SW 1271 (cell line): ENCODE measurements around the gene CSRNP2.
"Not testable (repeated sequence)": the region's sequence is repeated elsewhere in the genome, so short reads cannot be mapped to it uniquely, and the experiment has no call there.

ENCODE experiments used
- DNase-seq, 2 experiments: peaks; one replicate each; lab custom pipeline; 2025; lab: John Stamatoyannopoulos, UW

Gene CSRNP2

DNA sequence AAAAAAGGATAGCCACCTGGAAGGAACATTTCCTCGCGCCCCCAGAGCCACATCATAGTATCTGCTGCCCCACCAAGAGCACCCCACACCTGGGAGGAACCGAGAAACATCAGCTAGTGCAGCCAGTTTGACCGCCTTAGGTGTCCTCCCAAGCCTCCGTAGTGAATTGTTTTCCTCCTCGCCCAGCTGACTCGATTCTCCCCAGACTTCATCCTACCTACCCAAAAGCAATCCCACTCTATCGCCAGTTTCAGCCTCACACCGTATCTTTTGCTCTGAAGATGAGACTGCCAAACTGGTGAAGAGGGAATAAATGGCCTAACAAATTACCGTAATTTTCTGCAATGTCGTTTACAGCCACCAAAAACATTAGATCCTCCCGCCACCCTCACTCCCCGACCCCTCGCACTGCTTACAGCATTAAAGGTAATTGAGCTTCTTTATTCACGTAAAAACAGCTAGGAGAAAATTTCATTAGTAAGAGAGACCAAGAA lies 56.0 kb downstream of the CSRNP2 start:
- no peak for DNase-seq

DNA sequence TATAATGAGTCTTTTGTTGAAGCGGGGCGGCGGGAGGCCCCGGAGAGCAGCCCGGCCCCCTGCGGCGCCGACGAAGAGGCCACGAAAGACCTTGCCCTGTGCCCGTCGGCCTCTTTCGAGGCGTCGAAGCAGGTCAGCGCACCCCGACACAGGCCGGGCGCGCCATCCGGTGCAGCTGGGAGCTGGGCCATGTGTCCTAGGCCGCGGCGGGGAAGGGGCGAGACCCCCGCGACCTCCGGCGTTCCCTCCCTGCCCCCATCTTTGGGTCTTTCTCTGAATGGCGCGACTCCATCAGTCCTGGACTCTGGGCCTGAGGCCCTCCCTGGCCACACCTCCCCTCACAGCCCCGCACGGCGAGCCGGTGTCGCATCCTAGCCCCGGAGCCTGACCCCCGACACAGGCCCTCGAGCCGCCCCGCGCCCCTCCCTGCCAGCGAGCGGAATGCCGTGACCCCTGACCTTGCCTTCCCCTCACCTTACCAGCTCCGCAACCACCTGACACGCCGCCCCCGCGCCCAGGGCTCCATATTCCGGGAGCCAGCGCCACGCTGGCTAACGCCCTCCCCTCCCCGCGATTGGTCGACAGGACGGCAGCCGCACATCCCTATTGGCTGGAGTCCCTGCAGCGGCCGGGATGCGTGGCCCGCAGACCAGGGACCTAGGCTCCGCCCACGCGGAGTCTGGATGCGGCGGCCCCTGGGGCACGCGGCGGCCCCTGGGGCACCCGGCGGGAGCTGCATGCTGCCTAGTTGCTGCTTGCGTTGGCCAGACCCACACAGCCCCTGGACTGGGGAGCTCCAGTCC lies 57.4 kb downstream of the CSRNP2 start, which contains the start of gene SLC11A2:
SLC11A2 (minus strand) TSS at position 549 of the 803 bp plus-strand sequence. CDS start 15,656 bp downstream, outside the sequence.
- peak; percentile 90 to 92 for DNase-seq

DNA sequence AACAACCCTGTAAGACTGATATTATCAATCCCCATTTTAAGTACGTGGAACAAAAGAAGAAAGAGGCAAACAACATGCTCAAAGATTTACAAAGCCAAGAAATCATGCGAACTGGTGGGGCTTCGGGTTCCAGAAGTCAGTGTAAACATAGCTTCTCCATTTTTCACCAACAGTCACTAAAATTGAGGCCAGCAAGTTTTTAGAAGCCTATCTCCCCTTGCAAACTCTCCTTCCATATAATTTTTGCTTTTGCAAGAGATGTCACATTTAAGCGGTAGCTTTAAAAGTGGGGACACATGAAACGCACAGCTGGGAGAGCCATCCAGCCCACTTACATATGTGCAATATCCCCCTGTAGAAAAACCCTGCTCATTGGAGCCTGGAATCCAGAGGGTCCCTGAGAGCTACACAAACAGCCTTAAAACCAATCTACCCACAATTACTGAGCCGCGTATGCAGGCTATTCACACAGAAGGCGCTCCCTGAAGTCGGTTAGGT lies 58.0 kb downstream of the CSRNP2 start:
- no peak for DNase-seq

DNA sequence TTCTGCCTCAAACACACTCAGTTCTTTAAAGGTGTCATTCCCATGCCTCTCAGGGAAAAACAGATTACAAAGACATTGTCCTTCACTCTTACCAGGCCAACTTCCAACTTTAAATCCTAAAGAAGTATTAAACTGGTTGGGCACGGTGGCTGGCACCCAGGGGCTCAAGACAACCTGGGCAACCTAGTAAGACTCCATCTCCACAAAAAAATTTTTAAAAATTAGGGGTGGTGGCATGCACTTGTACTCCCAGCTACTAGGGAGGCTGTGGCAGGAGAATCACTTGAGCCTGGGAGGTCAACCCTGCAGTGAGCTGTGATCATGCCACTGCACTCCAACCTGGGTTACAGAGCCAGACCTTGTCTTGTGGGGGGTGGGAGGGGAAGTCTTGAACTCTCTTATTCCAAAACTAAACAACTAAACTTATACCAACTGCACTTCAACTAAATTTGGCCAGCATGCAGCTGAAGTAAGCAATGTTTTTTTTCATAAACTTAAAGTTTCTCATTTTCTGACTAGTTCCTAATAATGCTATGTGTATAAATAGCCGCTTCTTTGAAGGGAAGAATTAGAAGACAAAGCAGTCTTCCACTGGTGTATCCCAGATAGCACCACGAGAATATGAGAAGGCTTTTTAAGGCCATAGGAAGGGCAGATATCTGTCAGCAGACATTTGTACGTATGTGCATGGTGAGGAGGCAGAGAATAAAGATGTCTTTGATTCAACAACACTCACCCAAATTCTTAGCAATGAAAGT lies 59.6 kb downstream of the CSRNP2 start:
- DNase-seq: no peak

DNA sequence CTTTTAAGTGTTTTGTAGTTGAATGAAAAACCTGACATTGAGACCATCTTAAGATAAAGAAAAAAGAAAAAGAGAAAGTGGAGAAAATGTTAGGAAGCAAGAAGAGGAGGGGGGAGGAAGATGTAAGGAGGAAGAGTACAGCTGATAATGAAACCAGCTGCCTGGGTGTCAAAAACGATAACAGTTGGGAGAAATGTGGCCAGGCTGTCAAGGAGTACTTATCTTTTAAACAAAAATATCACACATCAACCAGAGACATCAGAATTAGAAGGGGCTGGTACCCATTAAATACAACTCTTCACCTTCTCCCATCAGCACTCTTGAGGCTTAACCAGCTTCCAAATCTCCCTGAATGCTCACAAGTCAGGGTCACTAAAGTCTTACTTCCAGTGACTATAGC lies 61.7 kb downstream of the CSRNP2 start:
- DNase-seq: no peak

DNA sequence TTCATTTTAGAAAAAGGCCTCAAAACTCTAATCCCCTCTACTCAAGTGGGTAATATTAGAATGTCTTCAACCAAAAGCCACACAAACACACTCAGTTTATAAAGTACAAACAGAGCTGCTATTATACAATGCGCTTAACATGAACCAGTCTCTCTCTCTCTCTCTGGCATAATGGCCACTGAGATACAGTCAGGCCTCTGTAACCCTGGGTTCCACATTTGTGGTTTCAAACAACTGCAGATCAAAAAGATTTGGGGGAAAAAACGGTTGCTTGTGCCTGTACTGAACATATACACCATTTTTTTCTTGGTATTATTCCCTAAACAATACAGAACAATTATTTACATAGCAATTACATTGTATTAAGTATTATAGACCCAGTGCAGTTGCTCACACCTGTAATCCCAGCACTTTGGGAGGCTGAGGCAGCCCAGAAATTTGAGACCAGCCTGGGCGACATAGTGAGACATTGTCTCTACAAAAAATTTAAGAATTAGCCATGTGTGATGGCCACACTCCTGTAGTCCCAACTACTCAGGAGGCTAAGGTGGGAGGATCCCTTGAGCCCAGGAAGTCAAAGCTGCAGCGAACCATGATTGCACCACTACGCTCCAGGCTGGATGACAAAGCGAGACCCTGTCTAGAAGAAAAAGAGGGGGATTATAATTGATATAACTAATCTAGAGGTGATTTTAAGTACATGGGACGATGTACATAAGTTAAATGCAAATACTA lies 62.8 kb downstream of the CSRNP2 start:
- DNase-seq: no peak

DNA sequence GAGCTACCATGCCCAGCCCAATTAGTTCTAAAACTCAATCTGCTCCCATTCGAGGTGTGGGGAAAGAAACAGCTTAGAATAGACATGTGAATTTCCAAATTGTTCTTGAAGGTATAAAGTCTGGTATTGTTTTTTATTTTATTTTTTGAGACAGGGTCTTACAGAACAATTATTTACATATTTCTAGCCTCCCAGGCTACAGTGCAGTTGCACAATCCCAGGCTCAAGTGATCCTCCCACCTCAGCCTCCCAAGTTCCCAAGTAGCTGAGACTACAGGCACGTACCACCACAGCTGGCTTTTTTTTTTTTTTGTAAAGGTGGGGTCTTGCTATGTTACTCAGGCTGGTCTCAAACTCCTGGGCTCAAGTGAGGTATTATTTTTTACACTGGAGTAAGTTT lies 63.5 kb downstream of the CSRNP2 start:
- no peak for DNase-seq

DNA sequence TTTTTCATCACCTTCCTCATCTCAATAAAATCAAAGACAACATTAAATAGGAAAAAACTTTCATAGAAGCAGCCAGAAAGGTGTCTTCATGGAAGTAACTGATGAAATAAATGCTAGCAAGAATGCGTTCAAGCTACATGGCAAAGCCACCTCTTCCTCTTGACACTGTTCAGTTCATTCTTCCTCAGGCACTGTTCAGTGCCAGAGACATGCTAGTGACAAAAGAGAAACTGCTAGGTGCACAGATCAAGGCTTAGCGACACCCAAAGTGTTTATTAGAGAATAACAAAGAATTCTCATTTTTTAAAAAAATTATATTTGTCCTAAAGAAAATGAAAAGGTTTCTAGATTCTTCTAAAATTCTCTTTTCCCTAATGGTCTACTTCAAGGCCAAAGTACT lies 64.4 kb downstream of the CSRNP2 start:
- DNase-seq: no peak

DNA sequence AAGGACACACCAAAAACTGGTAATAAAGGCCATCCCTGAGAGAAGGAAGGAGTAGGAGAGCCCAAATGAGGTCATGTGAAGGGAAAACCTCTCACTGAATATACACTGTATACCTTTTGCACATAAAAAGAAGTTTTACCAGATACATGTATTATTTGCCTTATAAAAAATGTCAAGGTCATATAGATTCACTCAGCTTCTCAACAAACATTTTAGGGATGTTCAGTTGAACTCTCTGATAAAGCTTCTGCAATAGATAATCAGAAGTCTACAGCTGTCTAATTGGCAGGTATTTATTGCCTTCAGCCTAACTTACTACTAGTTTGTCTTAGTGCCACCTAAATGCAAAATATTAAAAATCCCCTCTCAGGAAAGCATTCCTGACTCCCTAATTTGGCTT lies 65.9 kb downstream of the CSRNP2 start:
- no peak for DNase-seq

DNA sequence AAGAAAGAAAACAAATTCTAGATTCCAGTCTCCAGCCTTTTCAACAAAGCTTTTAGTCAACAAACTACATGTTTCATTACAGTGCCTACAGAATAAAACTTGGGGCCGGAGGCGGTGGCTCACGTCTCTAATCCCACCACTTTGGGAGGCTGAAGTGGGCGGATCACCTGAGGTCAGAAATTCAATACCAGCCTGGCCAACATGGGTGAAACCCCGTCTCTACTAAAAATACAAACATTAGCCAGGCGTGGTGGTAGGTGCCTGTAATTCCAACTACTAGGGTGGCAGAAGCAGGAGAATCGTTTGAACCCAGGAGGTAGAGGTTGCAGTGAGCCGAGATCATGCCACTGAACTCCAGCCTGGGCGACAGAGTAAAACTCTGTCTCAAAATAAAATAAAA lies 68.9 kb downstream of the CSRNP2 start:
- not testable (repeated sequence) for DNase-seq

DNA sequence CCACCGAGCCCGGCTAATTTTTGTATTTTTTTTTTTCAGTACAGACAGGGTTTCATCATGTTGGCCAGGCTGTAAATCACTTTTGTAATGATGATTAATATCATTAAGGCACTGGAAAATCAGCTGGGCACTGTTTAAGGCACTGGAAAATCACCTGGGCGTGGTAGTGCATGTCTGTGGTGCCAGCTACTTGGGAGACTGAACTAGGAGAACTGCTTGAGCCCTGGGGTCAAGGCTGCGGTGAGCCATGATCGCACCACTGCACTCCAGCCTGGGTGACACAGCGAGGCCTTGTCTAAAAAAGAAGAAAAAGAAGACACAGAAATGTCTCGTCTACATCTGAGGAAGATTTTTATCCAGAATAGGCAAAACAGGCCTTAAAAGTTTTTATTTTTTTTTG lies 70.0 kb downstream of the CSRNP2 start:
- DNase-seq: no peak

DNA sequence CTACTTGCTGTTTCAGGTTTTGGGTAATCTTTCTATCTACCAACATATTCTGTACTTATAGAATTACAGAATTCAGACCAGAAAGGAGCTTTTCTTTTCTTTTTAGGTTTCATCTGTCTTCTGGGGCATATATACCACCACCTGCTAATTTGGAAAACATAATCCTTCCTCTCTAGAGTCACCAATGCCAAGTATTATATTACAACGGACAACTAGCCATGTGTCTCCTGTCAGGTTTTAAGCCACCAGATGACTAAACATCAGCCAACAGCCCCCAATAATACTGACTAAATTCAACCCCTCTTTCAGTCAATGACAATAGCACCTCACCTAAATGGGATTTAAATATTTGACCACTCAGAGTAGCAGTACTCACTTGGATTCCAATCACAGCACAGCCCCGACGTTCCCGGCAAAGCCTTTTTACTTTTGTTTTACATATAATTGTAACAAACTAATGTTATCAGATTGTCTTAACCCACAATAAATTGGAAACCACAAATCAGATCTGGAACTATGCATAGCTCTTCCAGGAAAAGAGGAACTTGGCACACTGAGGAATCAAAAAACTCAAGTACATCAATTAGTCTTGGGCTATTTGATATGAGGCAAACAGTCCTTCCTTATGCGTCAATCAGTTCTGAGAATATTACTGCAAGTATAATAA lies 70.7 kb downstream of the CSRNP2 start:
- no peak for DNase-seq

DNA sequence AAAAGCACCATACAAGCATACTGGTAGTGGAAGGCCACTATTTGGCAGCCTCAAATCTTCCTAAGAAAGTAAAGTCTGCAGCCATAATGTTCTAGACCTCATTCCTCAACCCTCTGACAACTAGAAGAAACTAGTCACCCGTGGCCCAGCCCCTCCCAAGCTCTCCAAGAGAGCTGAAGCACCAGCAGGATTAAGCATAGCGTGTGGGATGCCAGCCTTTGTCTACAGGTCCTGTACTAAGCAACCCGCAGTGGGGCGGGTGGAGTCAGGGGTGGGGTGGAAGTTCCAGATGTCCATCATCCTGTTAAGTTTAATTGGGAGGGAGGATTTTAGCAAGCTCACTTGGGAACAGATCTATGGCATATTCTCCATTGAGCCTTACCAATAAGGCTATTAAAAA lies 71.4 kb downstream of the CSRNP2 start:
- no peak for DNase-seq
